Left lung (tissue), 10 donors: Measurements from ENCODE around the gene NDUFA3. TPM values are rescaled to one million over a fixed set of nuclear protein-coding genes. Genes with fewer than 3 reads are reported as not detected.
A peak's percentile ranks its signal among the peaks of the same experiment; 100 is the strongest.

Source experiments
- ATAC-seq: fragments of 200-7000 bp; cut with Tn5 transposase; one replicate; pipeline ENCODE4 v1.9.1; 2020; ENCODE audit warnings: moderate library complexity
- DNase-seq, 4 donors: peaks; one replicate each; pipeline ENCODE4 v3.0.0-alpha.2; 2013 to 2020
- H3K27ac ChIP-seq, 2 donors: fragments of 200-600 bp; sonication (generic) in 1 of 2; one replicate each; pipeline versions ENCODE4 v1.5.0 to v1.8.0; 2020 to 2021
- H3K27me3 ChIP-seq, 2 donors: fragments of 200-600 bp; sonication (generic) in 1 of 2; one replicate each; pipeline versions ENCODE4 v1.5.0 to v1.8.0; 2020 to 2021
- H3K36me3 ChIP-seq, 2 donors: fragments of 200-600 bp; sonication (generic) in 1 of 2; one replicate each; pipeline versions ENCODE4 v1.5.0 to v1.8.0; 2020 to 2021
- H3K4me1 ChIP-seq, 2 donors: fragments of 200-600 bp; one replicate each; pipeline ENCODE4 v1.8.0; 2021
- H3K4me3 ChIP-seq, 2 donors: fragments of 200-600 bp; sonication (generic) in 1 of 2; one replicate each; pipeline versions ENCODE4 v1.5.0 to v1.8.0; 2020 to 2021; ENCODE audit warnings: mild to moderate bottlenecking in 1 of 2
- H3K9me3 ChIP-seq, 2 donors: fragments of 200-600 bp; sonication (generic) in 1 of 2; one replicate each; pipeline versions ENCODE4 v1.5.0 to v1.8.0; 2020 to 2021
- intact Hi-C, 2 donors: fragments of 100-400 bp; cut with DNase I; formaldehyde crosslinking; loops; one replicate each; pipeline versions ENCODE4 v1.11.2 to v1.14.2; 2022
- polyA plus RNA-seq, 6 donors: library from polyadenylated mRNA; unstranded; fragments of 120-200 nt; gene quantifications; one replicate each; pipeline ENCODE4 v1.2.1, GENCODE V29; 2013; ENCODE audit not compliant: insufficient read length in 6 of 6
- total RNA-seq, 2 donors: library from RNA; stranded (reverse); fragmentation: NEBNext Ultra II Directional; extraction: Animal tissue kit (Norgen Biotek cat#: 25700); gene quantifications; one replicate each; pipeline ENCODE4 v1.2.1, GENCODE V29; 2021
- TF ChIP-seq, protein P1 (sequence below), 2 donors: fragments of 200-600 bp; sonication (generic) in 1 of 2; IDR thresholded peaks; one replicate each; pipeline versions ENCODE4 v1.5.0 to v1.8.0; 2021; ENCODE audit warnings: antibody characterized with exemption in 2 of 2
- donor health status: DM: no; HTN: yes; CAD: no.
- donor health status: DM: no; HTN: no; CAD: no.

Gene NDUFA3
- total and polyA plus RNA-seq, 8 donors, result 60.4 to 126 (median 96.6) TPM

DNA sequence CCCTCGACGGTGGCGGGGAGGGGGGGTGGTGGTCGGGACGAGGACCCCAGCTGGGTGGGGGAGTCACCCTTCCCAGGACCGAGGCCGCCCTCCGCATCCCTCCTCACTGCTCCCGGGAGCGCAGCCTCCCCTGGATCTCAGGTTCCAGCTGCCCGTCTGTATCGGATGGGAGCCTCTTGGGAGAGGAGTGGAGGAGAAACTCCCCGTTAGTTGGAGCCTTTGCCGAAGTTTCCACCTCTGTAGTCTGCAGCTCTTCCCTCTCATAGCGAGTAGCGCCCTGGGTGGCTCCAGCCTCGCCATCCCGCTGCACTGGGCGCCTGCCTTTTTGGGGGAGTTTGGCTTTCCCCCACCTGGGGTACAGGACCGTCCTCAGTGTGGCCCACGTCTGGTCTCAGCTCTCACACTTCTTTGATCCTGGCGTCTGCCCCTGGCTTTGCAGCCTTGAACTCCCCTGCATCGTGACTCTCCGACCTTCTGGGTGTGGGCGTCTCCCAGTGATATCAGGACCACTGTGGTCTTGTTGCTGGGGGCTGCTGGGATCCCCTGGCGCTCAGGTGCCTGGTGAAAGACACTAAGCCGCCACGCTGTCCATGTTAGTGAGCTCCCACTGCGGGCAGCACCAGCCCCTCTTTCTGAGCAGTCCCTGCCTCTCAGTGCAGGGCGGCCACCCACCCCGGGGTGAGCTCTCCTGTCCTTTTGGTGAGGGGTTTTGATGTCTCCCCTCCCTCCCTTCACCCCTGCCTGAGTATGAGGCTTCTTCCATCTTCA is 36.0 kb downstream of the NDUFA3 start:
- Histone ChIP-seq H3K4me1 (peaks cover 17 to 52% of the 10 kb centered on the region in 2 donors), H3K9me3 (no peaks in the 10 kb centered on the region), H3K27ac (peak overlapping the region; percentile 86 to 92), H3K4me3 (peak overlapping the region; percentile 94 to 99), H3K27me3 (no peaks in the 10 kb centered on the region), H3K36me3 (peaks cover 4 to 25% of the 10 kb centered on the region in 2 donors)
- TF ChIP-seq, protein P1, sequence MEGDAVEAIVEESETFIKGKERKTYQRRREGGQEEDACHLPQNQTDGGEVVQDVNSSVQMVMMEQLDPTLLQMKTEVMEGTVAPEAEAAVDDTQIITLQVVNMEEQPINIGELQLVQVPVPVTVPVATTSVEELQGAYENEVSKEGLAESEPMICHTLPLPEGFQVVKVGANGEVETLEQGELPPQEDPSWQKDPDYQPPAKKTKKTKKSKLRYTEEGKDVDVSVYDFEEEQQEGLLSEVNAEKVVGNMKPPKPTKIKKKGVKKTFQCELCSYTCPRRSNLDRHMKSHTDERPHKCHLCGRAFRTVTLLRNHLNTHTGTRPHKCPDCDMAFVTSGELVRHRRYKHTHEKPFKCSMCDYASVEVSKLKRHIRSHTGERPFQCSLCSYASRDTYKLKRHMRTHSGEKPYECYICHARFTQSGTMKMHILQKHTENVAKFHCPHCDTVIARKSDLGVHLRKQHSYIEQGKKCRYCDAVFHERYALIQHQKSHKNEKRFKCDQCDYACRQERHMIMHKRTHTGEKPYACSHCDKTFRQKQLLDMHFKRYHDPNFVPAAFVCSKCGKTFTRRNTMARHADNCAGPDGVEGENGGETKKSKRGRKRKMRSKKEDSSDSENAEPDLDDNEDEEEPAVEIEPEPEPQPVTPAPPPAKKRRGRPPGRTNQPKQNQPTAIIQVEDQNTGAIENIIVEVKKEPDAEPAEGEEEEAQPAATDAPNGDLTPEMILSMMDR (IDR thresholded peaks at IDR 0.05), result no peak
- no peak for ATAC-seq
- intact Hi-C loops, result no loop called here
- no peak for DNase-seq

DNA sequence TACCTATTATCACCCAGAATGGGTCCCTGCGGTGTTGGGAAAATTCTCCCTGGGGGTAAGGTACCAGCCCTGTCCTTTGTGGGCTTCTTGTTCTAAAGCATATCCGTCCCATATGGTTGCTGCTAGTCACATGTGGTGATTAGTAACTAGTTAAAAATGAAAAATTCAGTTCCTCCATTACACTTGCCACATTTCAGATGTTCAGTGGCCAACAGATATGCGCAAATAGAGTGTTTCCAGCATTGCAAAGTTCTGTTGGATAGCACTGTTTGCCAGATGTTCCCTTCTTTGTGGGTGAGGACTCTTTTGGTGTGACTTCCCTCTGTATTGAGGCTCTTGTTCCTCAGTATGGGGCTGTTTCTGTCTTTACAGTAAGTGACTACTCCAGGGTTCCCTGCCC is 38.7 kb downstream of the NDUFA3 start:
- ATAC-seq, result no peak
- Histone ChIP-seq H3K4me1 (peaks cover 10 to 40% of the 10 kb centered on the region in 2 donors), H3K27ac (no peak overlapping the region), H3K36me3 (peaks cover 7 to 52% of the 10 kb centered on the region in 2 donors), H3K27me3 (no peaks in the 10 kb centered on the region), H3K9me3 (no peaks in the 10 kb centered on the region), H3K4me3 (no peak overlapping the region)
- TF ChIP-seq, protein P1 (IDR thresholded peaks at IDR 0.05), result no peak
- intact Hi-C loops, result no loop called here
- no peak for DNase-seq

DNA sequence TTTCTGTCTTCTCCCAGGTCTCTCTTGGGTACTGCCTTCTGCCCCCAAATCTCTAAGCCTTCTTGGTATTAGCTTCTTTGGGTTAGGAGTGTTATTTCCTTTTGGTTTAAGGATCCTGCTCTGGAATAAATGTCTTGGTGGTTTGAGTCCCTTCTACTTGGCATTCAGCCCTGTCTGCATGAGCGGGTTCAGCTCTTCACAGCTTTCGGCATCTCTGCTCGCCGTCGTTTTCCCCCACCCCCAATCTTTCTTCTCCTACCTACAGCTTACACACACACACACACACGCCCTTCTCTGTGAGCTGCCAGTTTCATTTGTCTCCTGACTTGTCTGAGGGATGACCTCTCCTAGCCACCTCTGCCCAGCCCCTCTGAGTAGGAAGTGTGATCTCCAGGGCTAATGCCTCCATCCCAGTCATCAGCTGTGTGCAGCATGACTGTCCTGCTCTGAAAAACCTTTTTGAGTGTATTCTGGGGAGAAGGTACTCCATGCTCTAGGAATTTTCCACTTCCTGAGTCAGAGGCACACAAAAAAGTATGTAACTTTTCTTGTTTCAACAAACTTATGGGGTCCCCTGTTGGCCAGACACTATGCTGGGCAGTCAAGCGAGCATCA is 39.6 kb downstream of the NDUFA3 start:
- H3K27ac ChIP-seq, result no peak overlapping the region
- TF ChIP-seq, protein P1 (IDR thresholded peaks at IDR 0.05), result no peak
- H3K27me3 ChIP-seq, result no peaks in the 10 kb centered on the region
- no peak for DNase-seq
- peaks cover 7 to 61% of the 10 kb centered on the region in 2 donors for H3K36me3 ChIP-seq
- no peak overlapping the region for H3K4me3 ChIP-seq
- no peak for ATAC-seq
- no peaks in the 10 kb centered on the region for H3K9me3 ChIP-seq
- intact Hi-C loops, result no loop called here
- peaks cover 10 to 36% of the 10 kb centered on the region in 2 donors for H3K4me1 ChIP-seq

DNA sequence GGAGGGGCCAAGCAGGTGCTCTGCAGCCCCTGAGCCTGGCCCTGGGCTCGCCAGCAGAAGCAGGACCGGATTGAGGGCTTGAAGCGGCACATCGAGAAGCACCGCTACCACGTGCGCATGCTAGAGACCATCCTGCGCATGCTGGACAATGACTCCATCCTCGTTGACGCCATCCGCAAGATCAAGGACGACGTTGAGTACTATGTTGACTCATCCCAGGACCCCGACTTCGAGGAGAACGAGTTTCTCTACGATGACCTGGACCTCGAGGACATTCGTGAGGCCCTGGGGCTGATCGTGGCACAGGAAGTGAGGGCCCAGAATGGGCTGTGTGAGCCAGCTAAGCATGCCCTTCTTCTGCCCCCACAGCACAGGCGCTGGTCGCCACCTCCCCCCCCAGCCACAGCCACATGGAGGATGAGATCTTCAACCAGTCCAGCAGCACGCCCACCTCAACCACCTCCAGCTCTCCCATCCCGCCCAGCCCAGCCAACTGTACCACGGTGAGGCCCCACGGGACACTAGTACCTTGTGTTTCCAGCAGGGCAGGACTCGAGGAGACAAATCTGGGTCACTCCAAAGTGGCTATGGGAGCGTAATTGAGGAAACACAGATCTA is 43.0 kb downstream of the NDUFA3 start:
- Histone ChIP-seq H3K27me3 (no peaks in the 10 kb centered on the region), H3K27ac (no peak overlapping the region), H3K4me3 (no peak overlapping the region), H3K9me3 (no peaks in the 10 kb centered on the region), H3K36me3 (peaks cover 11 to 86% of the 10 kb centered on the region in 2 donors), H3K4me1 (peaks cover 0 to 11% of the 10 kb centered on the region in 2 donors)
- ATAC-seq, result no peak
- TF ChIP-seq, protein P1 (IDR thresholded peaks at IDR 0.05), result no peak
- DNase-seq, result no peak
- intact Hi-C loops, result no loop called here

DNA sequence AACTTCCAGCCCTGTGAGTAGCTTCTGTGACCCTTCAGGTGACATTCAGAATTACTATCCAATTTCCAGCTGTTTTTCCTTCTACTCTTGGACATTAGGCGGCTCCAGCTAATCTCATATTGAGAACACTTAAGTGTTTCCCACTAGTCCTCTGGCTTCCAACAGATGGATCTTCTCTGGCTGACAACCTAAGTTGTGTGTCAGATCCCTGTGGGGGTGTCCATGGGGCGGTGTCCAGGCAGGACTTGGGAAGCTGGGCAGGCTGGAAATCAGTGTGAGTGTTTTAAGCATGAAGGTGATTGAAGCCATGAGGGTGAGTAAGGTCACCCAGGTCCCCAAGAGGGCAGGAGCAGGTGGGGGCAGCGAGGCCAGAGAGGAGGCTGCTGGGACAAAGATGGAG is 45.0 kb downstream of the NDUFA3 start:
- TF ChIP-seq, protein P1 (IDR thresholded peaks at IDR 0.05), result no peak
- Histone ChIP-seq H3K36me3 (peaks cover 11 to 100% of the 10 kb centered on the region in 2 donors), H3K9me3 (no peaks in the 10 kb centered on the region), H3K27me3 (no peaks in the 10 kb centered on the region), H3K27ac (no peak overlapping the region), H3K4me1 (no peaks in the 10 kb centered on the region), H3K4me3 (no peak overlapping the region)
- DNase-seq (no peak), ATAC-seq (no peak)
- intact Hi-C loops, result no loop called here
